Erythroblast (primary cell): ENCODE data around the gene AKT3.

Experiments used
- DNase-seq, 2 experiments: peaks; one replicate each; lab custom pipeline; 2025; lab: John Stamatoyannopoulos, UW
- GATA1 ChIP-seq: IDR thresholded peaks from 2 replicates; pipeline ENCODE4 v1.6.1; 2011; ENCODE audit warnings: low read depth, mild to moderate bottlenecking, control low read depth, low read length, moderate library complexity
- POLR2A ChIP-seq: IDR thresholded peaks from 2 replicates; pipeline ENCODE4 v1.6.1; 2011; ENCODE audit warnings: mild to moderate bottlenecking, low read length

The AKT3 gene

GRCh38 chr1:243558576-243558975 is 291.5 kb downstream of the AKT3 start:
- TF ChIP-seq POLR2A: no peak

GRCh38 chr1:243557866-243558265 is 292.2 kb downstream of the AKT3 start:
- TF ChIP-seq GATA1 (no peak), POLR2A (no peak)
- DNase-seq: no peak

More at GRCh38 chr1:243558576-243558975, 291.5 kb downstream of the AKT3 start:
- no peak for DNase-seq

- no peak for TF ChIP-seq GATA1
- no peak for TF ChIP-seq POLR2A
Measured at GRCh38 chr1:243554686-243555085, 295.4 kb downstream of the AKT3 start.

GRCh38 chr1:243553090-243553489 is 297.0 kb downstream of the AKT3 start:
- no peak for DNase-seq
- no peak for TF ChIP-seq POLR2A
- TF ChIP-seq GATA1: no peak

More at GRCh38 chr1:243554686-243555085, 295.4 kb downstream of the AKT3 start:
- no peak for DNase-seq

GRCh38 chr1:243550276-243550675 is 299.8 kb downstream of the AKT3 start:
- no peak for DNase-seq
- no peak for TF ChIP-seq POLR2A
- TF ChIP-seq GATA1: no peak

GRCh38 chr1:243549791-243550190 is 300.3 kb downstream of the AKT3 start:
- no peak for TF ChIP-seq GATA1
- no peak for TF ChIP-seq POLR2A
- DNase-seq: no peak

GRCh38 chr1:243549108-243549507 is 300.9 kb downstream of the AKT3 start:
- DNase-seq: no peak
- TF ChIP-seq POLR2A: no peak
- TF ChIP-seq GATA1: no peak

- TF ChIP-seq GATA1 (no peak), POLR2A (no peak)
- no peak for DNase-seq
Measured at GRCh38 chr1:243548516-243548915, 301.5 kb downstream of the AKT3 start.

GRCh38 chr1:243547891-243548290 is 302.2 kb downstream of the AKT3 start:
- DNase-seq: no peak
- no peak for TF ChIP-seq GATA1

- TF ChIP-seq POLR2A: no peak
- no peak for TF ChIP-seq GATA1
- DNase-seq: no peak
Measured at GRCh38 chr1:243546457-243546856, 303.6 kb downstream of the AKT3 start.

GRCh38 chr1:243543501-243543900 is 306.5 kb downstream of the AKT3 start:
- DNase-seq: no peak
- no peak for TF ChIP-seq GATA1
- no peak for TF ChIP-seq POLR2A

- TF ChIP-seq GATA1 (no peak), POLR2A (no peak)
- no peak for DNase-seq
Measured at GRCh38 chr1:243542739-243543415, 307.2 kb downstream of the AKT3 start.

- no peak for DNase-seq
- no peak for TF ChIP-seq GATA1
Measured at GRCh38 chr1:243539636-243540035, 310.4 kb downstream of the AKT3 start.

- DNase-seq: no peak
- TF ChIP-seq GATA1: no peak
- no peak for TF ChIP-seq POLR2A
Measured at GRCh38 chr1:243535014-243535413, 315.0 kb downstream of the AKT3 start.

- no peak for DNase-seq
- no peak for TF ChIP-seq POLR2A
- TF ChIP-seq GATA1: no peak
Measured at GRCh38 chr1:243529512-243529911, 320.5 kb downstream of the AKT3 start.
